Adipocyte (in vitro differentiated cells): ENCODE measurements around the gene CHMP5.

Source experiments
- DNase-seq: peaks from one replicate; pipeline ENCODE4 v3.0.0-alpha.2; 2015; ENCODE audit warnings: low read depth
- H3K27me3 ChIP-seq: replicated peaks from 2 replicates; pipeline ENCODE4 v1.7.0; 2013; ENCODE audit warnings: mild to moderate bottlenecking, low read length, moderate library complexity; ENCODE audit not compliant: control insufficient read depth, insufficient read depth
- H3K36me3 ChIP-seq: 2 replicates; pipeline ENCODE4 v1.7.0; 2013; ENCODE audit warnings: low read length, mild to moderate bottlenecking, moderate library complexity; ENCODE audit not compliant: control insufficient read depth, insufficient read depth, severe bottlenecking
- H3K4me1 ChIP-seq: 2 replicates; pipeline ENCODE4 v1.7.0; 2013; ENCODE audit warnings: mild to moderate bottlenecking, low read length, moderate library complexity; ENCODE audit not compliant: control insufficient read depth, insufficient read depth
- H3K4me3 ChIP-seq: 2 replicates; pipeline ENCODE4 v1.7.0; 2013; ENCODE audit warnings: mild to moderate bottlenecking, low read length, moderate library complexity
- H3K9ac ChIP-seq: 2 replicates; pipeline ENCODE4 v1.7.0; 2013; ENCODE audit warnings: mild to moderate bottlenecking, low read length, moderate library complexity
- H3K9me3 ChIP-seq: 2 replicates; pipeline ENCODE4 v1.7.0; 2013; ENCODE audit warnings: mild to moderate bottlenecking, low read length, moderate library complexity; ENCODE audit not compliant: control insufficient read depth

Gene CHMP5

GRCh38 chr9:33230756-33231622 is 33.9 kb upstream of the CHMP5 start:
- Histone ChIP-seq H3K27me3 (peaks cover 3% of the 10 kb centered on the region), H3K4me3 (no peak overlapping the region), H3K4me1 (no peaks in the 10 kb centered on the region), H3K9ac (no peak overlapping the region), H3K36me3 (no peaks in the 10 kb centered on the region), H3K9me3 (no peaks in the 10 kb centered on the region)
- DNase-seq: no peak

- peaks cover 3% of the 10 kb centered on the region for H3K27me3 ChIP-seq
- H3K4me3 ChIP-seq: no peak overlapping the region
- no peaks in the 10 kb centered on the region for H3K4me1 ChIP-seq
- no peaks in the 10 kb centered on the region for H3K36me3 ChIP-seq
- no peaks in the 10 kb centered on the region for H3K9me3 ChIP-seq
- DNase-seq: no peak
- H3K9ac ChIP-seq: no peak overlapping the region
These were observed 33.3 kb upstream of the CHMP5 start for GRCh38 chr9:33231623-33231942.

DNA sequence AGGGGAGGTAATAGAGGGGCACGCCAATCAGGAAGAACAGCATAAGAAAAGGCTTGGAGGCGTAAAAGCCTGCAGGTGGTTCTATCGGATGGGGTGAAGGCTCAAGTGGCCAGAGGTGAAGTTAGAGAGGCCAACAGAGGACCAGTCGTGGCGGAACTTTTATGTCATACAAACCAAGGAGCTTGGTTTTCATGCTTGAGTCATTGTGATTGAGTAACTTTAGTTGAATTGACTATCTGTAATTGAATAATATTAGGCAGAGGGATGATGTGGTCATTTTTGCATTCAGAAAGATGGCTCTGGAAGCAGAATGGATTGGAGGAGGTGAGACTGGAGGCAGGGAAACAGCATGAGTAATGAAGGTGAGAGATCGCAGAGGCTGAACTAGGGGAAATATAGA is 32.0 kb upstream of the CHMP5 start:
- DNase-seq: no peak
- Histone ChIP-seq H3K4me3 (no peak overlapping the region), H3K9ac (no peak overlapping the region), H3K9me3 (no peaks in the 10 kb centered on the region), H3K4me1 (no peaks in the 10 kb centered on the region), H3K36me3 (no peaks in the 10 kb centered on the region), H3K27me3 (peaks cover 3% of the 10 kb centered on the region)

- peak; percentile 76 for DNase-seq
- Histone ChIP-seq H3K4me3 (no peak overlapping the region), H3K36me3 (no peaks in the 10 kb centered on the region), H3K9me3 (no peaks in the 10 kb centered on the region), H3K27me3 (peaks cover 3% of the 10 kb centered on the region), H3K9ac (no peak overlapping the region), H3K4me1 (no peaks in the 10 kb centered on the region)
These were observed 31.1 kb upstream of the CHMP5 start for GRCh38 chr9:33233626-33234342.

- no peak overlapping the region for H3K4me3 ChIP-seq
- no peaks in the 10 kb centered on the region for H3K36me3 ChIP-seq
- H3K27me3 ChIP-seq: peaks cover 3% of the 10 kb centered on the region
- no peaks in the 10 kb centered on the region for H3K4me1 ChIP-seq
- DNase-seq: peak; percentile 7
- no peak overlapping the region for H3K9ac ChIP-seq
- H3K9me3 ChIP-seq: no peaks in the 10 kb centered on the region
These were observed 30.1 kb upstream of the CHMP5 start for GRCh38 chr9:33234511-33235467.

GRCh38 chr9:33236571-33236970 is 28.3 kb upstream of the CHMP5 start:
- no peaks in the 10 kb centered on the region for H3K36me3 ChIP-seq
- H3K4me3 ChIP-seq: no peak overlapping the region
- H3K27me3 ChIP-seq: peaks cover 3% of the 10 kb centered on the region
- no peak for DNase-seq
- no peak overlapping the region for H3K9ac ChIP-seq
- no peaks in the 10 kb centered on the region for H3K9me3 ChIP-seq
- H3K4me1 ChIP-seq: no peaks in the 10 kb centered on the region

GRCh38 chr9:33239921-33240320 is 24.9 kb upstream of the CHMP5 start, which contains the start of gene SPINK4:
SPINK4 (plus strand) TSS chr9:33240167; CDS start chr9:33240209, 42 bp downstream.
- no peak within 1 kb of the TSS for H3K4me3 ChIP-seq
- no peaks in the 10 kb centered on the region for H3K4me1 ChIP-seq
- no peaks in the 10 kb centered on the region for H3K9me3 ChIP-seq
- H3K9ac ChIP-seq: no peak within 1 kb of the TSS
- DNase-seq: no peak
- H3K27me3 ChIP-seq: peaks cover 5% of the 10 kb centered on the region
- no peaks in the 10 kb centered on the region for H3K36me3 ChIP-seq

DNA sequence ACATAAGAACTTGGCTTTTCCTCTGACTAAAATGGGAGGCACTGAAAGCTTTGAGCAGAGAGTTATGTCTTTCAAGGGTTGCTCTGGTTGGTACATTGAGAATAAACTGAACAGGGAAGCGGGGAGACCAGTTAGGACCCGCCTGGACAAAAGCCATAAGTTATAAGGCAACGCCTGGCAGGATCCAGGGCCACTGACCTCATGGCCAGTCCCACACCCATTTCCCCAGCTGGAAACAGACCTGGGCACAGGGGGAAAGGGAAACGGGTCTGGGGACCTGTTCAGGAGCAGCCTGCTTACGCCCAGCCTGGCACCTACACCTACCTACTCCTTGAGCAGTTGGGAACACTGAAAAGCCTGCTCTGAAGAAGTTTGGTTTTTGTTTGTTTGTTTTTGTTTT is 23.6 kb upstream of the CHMP5 start:
- DNase-seq: no peak
- no peaks in the 10 kb centered on the region for H3K4me1 ChIP-seq
- H3K4me3 ChIP-seq: no peak overlapping the region
- H3K9me3 ChIP-seq: no peaks in the 10 kb centered on the region
- peaks cover 5% of the 10 kb centered on the region for H3K27me3 ChIP-seq
- H3K9ac ChIP-seq: no peak overlapping the region
- no peaks in the 10 kb centered on the region for H3K36me3 ChIP-seq

DNA sequence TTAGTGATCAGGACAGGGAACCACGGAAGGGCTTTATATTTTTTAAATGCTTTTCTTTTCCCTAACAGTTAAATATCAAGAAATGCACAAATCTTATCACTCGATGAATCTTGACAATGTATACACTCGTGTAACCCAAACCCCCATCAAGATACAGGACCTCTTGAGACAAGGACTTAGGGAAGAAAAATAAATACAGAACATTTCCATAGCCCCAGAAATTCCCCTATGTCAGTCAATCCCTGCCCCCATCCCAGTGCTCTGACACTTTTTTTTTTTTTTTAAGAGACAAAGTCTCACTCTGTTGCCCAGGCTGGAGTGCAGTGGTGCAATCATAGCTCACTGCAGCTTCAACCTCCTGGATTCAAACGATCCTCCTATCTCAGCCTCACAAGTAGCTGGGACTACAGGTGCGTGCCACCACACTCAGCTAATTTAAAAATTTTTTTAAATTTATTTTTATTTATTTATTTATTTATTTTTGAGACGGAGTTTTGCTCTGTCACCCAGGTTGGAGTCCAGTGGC is 22.2 kb upstream of the CHMP5 start:
- no peak overlapping the region for H3K9ac ChIP-seq
- DNase-seq: no peak

DNA sequence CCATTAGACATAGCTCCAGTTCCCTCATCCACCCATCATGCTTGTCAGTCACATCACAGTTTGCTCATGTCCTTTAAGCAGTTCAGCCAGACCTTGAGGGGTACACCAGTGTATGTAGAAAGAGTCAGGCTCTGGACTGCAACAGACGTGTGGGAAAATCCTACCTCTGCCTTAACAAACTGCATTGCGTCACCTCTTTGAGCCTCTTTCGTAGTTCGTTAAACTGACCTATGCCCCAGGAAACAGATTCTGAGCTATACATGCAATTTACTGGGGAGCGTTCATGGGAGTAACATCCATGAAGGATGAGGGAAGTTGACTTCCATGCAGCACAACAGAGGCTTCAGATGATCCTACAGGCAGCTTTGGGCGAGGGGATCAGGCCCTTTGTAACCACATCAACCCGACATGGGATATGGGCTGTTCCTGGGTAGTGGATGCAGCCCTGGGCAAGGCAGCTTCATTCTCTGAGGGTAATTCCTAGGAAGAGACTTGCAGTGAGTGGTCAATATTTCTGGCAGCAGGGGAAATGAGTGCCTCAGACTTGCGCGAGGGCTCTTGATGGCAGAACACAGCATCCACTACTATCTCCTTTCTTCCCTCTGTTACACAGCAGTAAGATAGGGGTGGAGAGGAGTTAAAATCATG is 20.6 kb upstream of the CHMP5 start:
- H3K9ac ChIP-seq: no peak overlapping the region
- H3K36me3 ChIP-seq: no peaks in the 10 kb centered on the region
- H3K9me3 ChIP-seq: no peaks in the 10 kb centered on the region
- peaks cover 5% of the 10 kb centered on the region for H3K27me3 ChIP-seq
- H3K4me3 ChIP-seq: no peak overlapping the region
- no peaks in the 10 kb centered on the region for H3K4me1 ChIP-seq
- DNase-seq: no peak

More for the DNA sequence above, 22.2 kb upstream of the CHMP5 start:
- no peaks in the 10 kb centered on the region for H3K4me1 ChIP-seq
- H3K9me3 ChIP-seq: no peaks in the 10 kb centered on the region
- no peaks in the 10 kb centered on the region for H3K36me3 ChIP-seq
- peaks cover 5% of the 10 kb centered on the region for H3K27me3 ChIP-seq
- no peak overlapping the region for H3K4me3 ChIP-seq
